Measurements from ENCODE around the gene TMC4. TPM values are rescaled to one million over a fixed set of nuclear protein-coding genes. Genes with fewer than 3 reads are reported as not detected.
A peak's percentile ranks its signal among the peaks of the same experiment; 100 is the strongest.

The TMC4 gene
- total and polyA plus RNA-seq, 2 experiments from 2014 or later = 0.18 TPM; not detected in 1

- 46 to 54% methylated on average over 10 to 13 of the region's 13 CpGs for WGBS, 2 experiments (ENCODE audit: low coverage in 1 of 2, low lambda C conversion rate in 2 of 2, missing lambda C conversion rate in 2 of 2)
- Histone ChIP-seq H2AFZ (peak overlapping the region; percentile 96), H4K20me1 (ENCODE audit: insufficient read depth) (no peaks in the 10 kb centered on the region), H3K79me2 (ENCODE audit: insufficient read depth) (peaks cover 25% of the 10 kb centered on the region; the same call in 1 of the 2 replicates), H3K36me3 (ENCODE audit: low read depth) (peaks cover 10% of the 10 kb centered on the region; the same call in 1 of the 2 replicates), H3K4me3 (peak overlapping the region; percentile 86), H3K9ac (peak overlapping the region; percentile 97), H3K9me3 (ENCODE audit: low read depth) (no peaks in the 10 kb centered on the region), H3K4me2 (ENCODE audit: unreplicated experiment) (peak overlapping the region; percentile 94), H3K4me1 (ENCODE audit: insufficient read depth) (peaks cover 14% of the 10 kb centered on the region), H3K27ac (peak overlapping the region; percentile 97), H3F3A (ENCODE audit: insufficient read depth) (peaks cover 15% of the 10 kb centered on the region; the same call in 1 of the 2 replicates), H3K27me3 (replicated peaks; ENCODE audit: insufficient read depth) (no peaks in the 10 kb centered on the region), H3K9me2 (ENCODE audit: insufficient read depth) (no peaks in the 10 kb centered on the region)
- DNase-seq = peak; percentile 32
- TF ChIP-seq EZH2 (IDR thresholded peaks at IDR 0.05; ENCODE audit: insufficient read depth, poor library complexity, severe bottlenecking) = no peak
- in situ Hi-C loops (cut with MboI) = no loop called here
Observed at GRCh38 chr19:54160854-54161253, 12.1 kb downstream of the TMC4 start.

DNA sequence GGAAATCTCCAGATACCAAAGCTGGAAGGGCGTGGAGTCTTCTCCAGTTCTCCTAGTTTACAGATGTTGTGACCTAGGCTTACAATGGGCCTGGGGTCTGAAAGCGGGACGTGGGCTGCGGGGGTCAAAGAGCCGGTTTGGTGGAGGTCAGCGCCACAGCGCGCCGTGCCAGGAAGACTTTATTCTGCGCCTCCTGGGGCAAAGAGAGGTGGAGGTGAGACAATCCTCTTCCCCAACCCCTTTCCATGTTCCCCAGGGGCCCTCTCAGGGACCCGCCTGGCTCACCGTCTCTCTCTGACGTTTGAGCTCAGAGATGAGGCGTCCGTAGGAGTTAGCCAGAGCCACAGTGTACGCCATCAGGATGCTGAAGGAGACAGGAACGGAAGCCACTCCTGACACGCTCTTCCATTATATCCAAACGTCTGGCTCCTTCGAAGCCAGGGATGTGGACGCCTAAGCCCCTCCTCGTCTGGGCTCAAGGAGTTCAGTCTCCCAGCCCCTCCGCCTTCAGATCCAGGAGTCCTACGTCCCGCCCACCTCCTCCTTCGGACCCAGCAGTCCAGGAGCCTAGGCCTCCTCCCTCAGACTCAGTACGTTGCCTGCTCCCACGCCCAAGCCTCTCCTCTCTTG lies 12.7 kb downstream of the TMC4 start:
- Histone ChIP-seq H3K36me3 (ENCODE audit: low read depth) (peaks cover 13% of the 10 kb centered on the region; the same call in 1 of the 2 replicates), H3K27me3 (replicated peaks; ENCODE audit: insufficient read depth) (no peaks in the 10 kb centered on the region), H3K27ac (peak overlapping the region; percentile 97), H3K4me1 (ENCODE audit: insufficient read depth) (peaks cover 14% of the 10 kb centered on the region), H3K4me2 (ENCODE audit: unreplicated experiment) (peak overlapping the region; percentile 94), H3K9ac (peak overlapping the region; percentile 97), H3K9me3 (ENCODE audit: low read depth) (no peaks in the 10 kb centered on the region), H3K4me3 (peak overlapping the region; percentile 86), H3K9me2 (ENCODE audit: insufficient read depth) (no peaks in the 10 kb centered on the region), H2AFZ (peak overlapping the region; percentile 96), H3F3A (ENCODE audit: insufficient read depth) (peaks cover 15% of the 10 kb centered on the region; the same call in 1 of the 2 replicates), H4K20me1 (ENCODE audit: insufficient read depth) (no peaks in the 10 kb centered on the region), H3K79me2 (ENCODE audit: insufficient read depth) (peaks cover 26% of the 10 kb centered on the region; the same call in 1 of the 2 replicates)
- TF ChIP-seq EZH2 (IDR thresholded peaks at IDR 0.05; ENCODE audit: insufficient read depth, poor library complexity, severe bottlenecking) (no peak), EZH2phosphoT487 (IDR thresholded peaks at IDR 0.05; ENCODE audit: insufficient read depth, low read depth) (no peak)
- DNase-seq = peak; percentile 77
- 4 to 5% methylated on average over 23 to 28 of the region's 28 CpGs for WGBS, 2 experiments (ENCODE audit: low coverage in 1 of 2, low lambda C conversion rate in 2 of 2, missing lambda C conversion rate in 2 of 2)
- in situ Hi-C loops (cut with MboI) = no loop called here

- Histone ChIP-seq H3K4me3 (peak within 1 kb of the TSS; percentile 86), H3K9me2 (ENCODE audit: insufficient read depth) (no peaks in the 10 kb centered on the region), H3K9me3 (ENCODE audit: low read depth) (no peaks in the 10 kb centered on the region), H3K4me2 (ENCODE audit: unreplicated experiment) (peak within 1 kb of the TSS; percentile 94), H4K20me1 (ENCODE audit: insufficient read depth) (no peaks in the 10 kb centered on the region), H3K27ac (peak within 1 kb of the TSS; percentile 97), H3K9ac (peak within 1 kb of the TSS; percentile 97), H3F3A (ENCODE audit: insufficient read depth) (peaks cover 15% of the 10 kb centered on the region; the same call in 1 of the 2 replicates), H3K27me3 (replicated peaks; ENCODE audit: insufficient read depth) (no peaks in the 10 kb centered on the region), H2AFZ (peak within 1 kb of the TSS; percentile 96), H3K4me1 (ENCODE audit: insufficient read depth) (peaks cover 18% of the 10 kb centered on the region), H3K36me3 (ENCODE audit: low read depth) (peaks cover 19% of the 10 kb centered on the region; the same call in 1 of the 2 replicates), H3K79me2 (ENCODE audit: insufficient read depth) (peaks cover 26% of the 10 kb centered on the region; the same call in 1 of the 2 replicates)
- WGBS, 2 experiments (ENCODE audit: low coverage in 1 of 2, low lambda C conversion rate in 2 of 2, missing lambda C conversion rate in 2 of 2) = 1% methylated on average over 66 to 71 of the region's 72 CpGs
- in situ Hi-C loops (cut with MboI) = no loop called here
- TF ChIP-seq EZH2 (IDR thresholded peaks at IDR 0.05; ENCODE audit: insufficient read depth, poor library complexity, severe bottlenecking) = no peak
- no peak for TF ChIP-seq EZH2phosphoT487 (IDR thresholded peaks at IDR 0.05; ENCODE audit: insufficient read depth, low read depth)
- peak; percentile 100 for DNase-seq
Observed at GRCh38 chr19:54159352-54160181, 13.4 kb downstream of the TMC4 start, which contains the start of gene LENG1. Gene LENG1 (minus strand): TSS chr19:54159721. CDS start chr19:54159695, 26 bp downstream.

- Histone ChIP-seq H3K4me1 (ENCODE audit: insufficient read depth) (peaks cover 24% of the 10 kb centered on the region), H3K9me3 (ENCODE audit: low read depth) (no peaks in the 10 kb centered on the region), H2AFZ (peak overlapping the region; percentile 72), H4K20me1 (ENCODE audit: insufficient read depth) (no peaks in the 10 kb centered on the region), H3K4me2 (ENCODE audit: unreplicated experiment) (peak overlapping the region; percentile 90), H3F3A (ENCODE audit: insufficient read depth) (peaks cover 22% of the 10 kb centered on the region), H3K79me2 (ENCODE audit: insufficient read depth) (peaks cover 26% of the 10 kb centered on the region; the same call in 1 of the 2 replicates), H3K27ac (peak overlapping the region; percentile 94), H3K27me3 (replicated peaks; ENCODE audit: insufficient read depth) (no peaks in the 10 kb centered on the region), H3K4me3 (peak overlapping the region; percentile 85), H3K36me3 (ENCODE audit: low read depth) (peaks cover 19% of the 10 kb centered on the region; the same call in 1 of the 2 replicates), H3K9me2 (ENCODE audit: insufficient read depth) (no peaks in the 10 kb centered on the region), H3K9ac (peak overlapping the region; percentile 88)
- peak; percentile 77 for DNase-seq
- TF ChIP-seq EZH2 (IDR thresholded peaks at IDR 0.05; ENCODE audit: insufficient read depth, poor library complexity, severe bottlenecking) = no peak
- TF ChIP-seq EZH2phosphoT487 (IDR thresholded peaks at IDR 0.05; ENCODE audit: insufficient read depth, low read depth) = no peak
- 3 to 9% methylated on average over 19 of the region's 19 CpGs for WGBS, 2 experiments (ENCODE audit: low coverage in 1 of 2, low lambda C conversion rate in 2 of 2, missing lambda C conversion rate in 2 of 2)
- in situ Hi-C loops (cut with MboI) = no loop called here
Observed at GRCh38 chr19:54158812-54159351, 14.1 kb downstream of the TMC4 start.
